ENCODE measurements around the gene ARHGEF7.

DNA sequence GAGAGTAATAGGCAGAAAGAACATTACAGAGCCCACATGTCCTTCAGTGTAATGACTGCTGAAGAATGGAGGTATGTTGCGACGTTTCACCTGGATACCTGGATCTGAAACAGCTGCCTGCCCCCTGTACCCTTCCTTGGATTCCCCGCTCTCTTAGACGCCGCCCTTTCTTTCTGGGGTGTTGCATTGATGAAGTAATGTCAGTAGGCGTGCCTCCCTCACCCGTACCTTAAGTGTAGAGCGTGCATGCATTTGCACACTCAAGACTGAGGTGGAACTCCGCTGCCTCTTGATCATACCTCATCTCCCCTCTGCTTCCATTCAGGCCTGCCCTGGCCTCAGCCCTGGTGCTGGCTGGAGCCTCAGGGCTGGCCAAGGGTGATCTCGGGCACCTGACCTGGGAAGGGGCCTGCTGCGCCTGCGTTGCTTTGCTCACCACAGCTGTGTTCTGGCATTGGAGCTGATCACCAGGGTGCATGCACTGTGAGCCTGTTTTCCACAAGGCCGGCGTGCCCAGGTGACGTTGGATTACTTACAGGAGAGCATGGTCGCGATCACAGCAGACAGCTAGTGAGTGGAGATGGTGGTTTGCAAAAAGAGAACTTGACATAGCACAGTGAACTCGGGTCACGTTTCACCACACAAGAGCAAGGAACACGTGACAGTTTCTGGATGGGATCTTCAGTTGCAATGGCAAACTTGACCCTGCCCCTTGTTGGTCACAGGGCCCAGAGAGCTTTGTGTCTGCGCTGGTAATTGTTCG is 99.0 kb downstream of the ARHGEF7 start:
- no peak for TF ChIP-seq CTCF (IDR thresholded peaks at IDR 0.05; ENCODE audit: insufficient read depth, low read depth, low read length)
- TF ChIP-seq EZH2 (IDR thresholded peaks at IDR 0.05; ENCODE audit: insufficient read depth, low read length): no peak
